Measurements from ENCODE around the gene OR52L1.

The OR52L1 gene

DNA sequence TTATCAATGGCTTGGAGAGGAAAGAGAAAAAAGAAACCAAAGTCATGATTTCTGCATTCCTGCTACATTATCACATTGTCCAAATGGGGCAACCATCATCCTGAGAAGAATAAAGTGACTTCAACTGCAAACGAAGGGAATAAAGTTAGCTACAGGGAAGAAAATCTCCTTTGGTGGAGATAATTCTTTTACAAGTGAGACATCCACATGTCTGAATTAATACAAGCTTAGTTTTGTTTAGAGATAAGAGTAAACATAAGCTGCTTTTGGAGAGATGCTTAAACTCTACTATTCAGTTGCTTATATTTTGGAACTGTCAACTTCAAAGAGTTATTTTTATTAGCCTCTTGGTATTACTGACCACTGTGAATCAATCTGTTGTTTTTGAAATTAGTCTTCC is at the start of gene OR52L1:
OR52L1 (minus strand) TSS at position 101 of the 400 bp plus-strand sequence; CDS start at position 46, 55 bp downstream.
- TF ChIP-seq GATA2 (IDR thresholded peaks at IDR 0.05; ENCODE audit: low read depth, low read length) (no peak), GATA3 (IDR thresholded peaks at IDR 0.05; ENCODE audit: low read depth, low read length) (no peak)

DNA sequence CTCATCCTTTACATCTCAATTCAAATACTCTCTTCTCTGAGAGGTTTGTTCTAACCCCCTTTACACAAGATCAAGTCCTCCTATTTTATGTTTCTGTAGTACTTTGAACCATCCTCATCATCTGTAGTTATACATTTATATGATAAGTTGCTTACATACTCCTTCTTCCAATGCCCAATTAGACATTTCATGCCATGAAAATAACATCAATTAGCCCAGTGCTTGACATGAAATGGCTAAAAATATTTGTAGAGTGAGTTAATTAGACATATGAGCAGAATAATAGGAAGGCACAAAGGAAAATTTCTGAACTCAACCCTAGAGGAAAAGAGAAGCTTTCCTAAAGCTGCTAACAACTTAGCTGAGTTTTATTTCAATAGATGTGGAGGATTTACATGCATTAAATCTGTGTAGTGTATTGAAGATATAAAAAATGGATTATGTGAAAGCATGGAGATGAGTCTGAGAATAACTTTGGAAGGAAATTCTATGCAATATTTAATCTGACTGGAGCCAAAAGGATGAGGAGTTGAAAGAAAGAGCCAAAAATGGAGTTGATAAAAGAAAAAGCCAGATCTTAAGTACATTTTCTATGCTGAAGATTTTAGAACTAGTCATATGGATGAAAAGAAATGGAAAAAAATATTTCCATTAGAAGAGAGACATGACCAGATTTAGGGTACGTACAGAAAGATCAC is 44.1 kb upstream of the OR52L1 start, which contains the start of gene OR56A1:
OR56A1 (minus strand) TSS at position 51 of the 698 bp plus-strand sequence. CDS start 3,066 bp downstream, outside the sequence.
- TF ChIP-seq GATA2 (IDR thresholded peaks at IDR 0.05; ENCODE audit: low read depth, low read length) (no peak), GATA3 (IDR thresholded peaks at IDR 0.05; ENCODE audit: low read depth, low read length) (no peak)

- no peak for TF ChIP-seq GATA3 (IDR thresholded peaks at IDR 0.05; ENCODE audit: low read depth, low read length)
Observed at GRCh38 chr11:6027501-6027900, 40.7 kb upstream of the OR52L1 start.

GRCh38 chr11:6025056-6025455 is 38.3 kb upstream of the OR52L1 start:
- no peak for TF ChIP-seq GATA2 (IDR thresholded peaks at IDR 0.05; ENCODE audit: low read depth, low read length)
- TF ChIP-seq GATA3 (IDR thresholded peaks at IDR 0.05; ENCODE audit: low read depth, low read length): no peak

DNA sequence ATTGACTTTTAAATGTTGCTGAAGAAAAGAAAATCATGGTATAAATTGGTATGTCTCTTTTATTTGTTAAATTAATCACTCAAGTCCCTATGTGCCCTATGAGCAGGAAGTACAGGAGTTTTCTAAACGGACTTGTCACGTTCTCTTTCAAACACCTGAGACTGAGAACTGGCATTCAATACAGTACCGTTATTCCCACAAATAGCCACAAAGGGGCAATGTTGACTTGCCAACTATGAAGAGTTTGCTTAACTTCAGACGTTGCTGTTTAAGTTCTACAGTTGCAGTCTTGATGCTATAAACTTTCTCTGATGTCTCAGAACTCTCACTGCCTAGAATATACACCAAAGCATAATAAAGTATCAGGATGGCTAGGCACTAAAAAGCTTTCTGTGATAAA is 36.2 kb upstream of the OR52L1 start:
- TF ChIP-seq GATA3 (IDR thresholded peaks at IDR 0.05; ENCODE audit: low read depth, low read length) (no peak), GATA2 (IDR thresholded peaks at IDR 0.05; ENCODE audit: low read depth, low read length) (no peak)

DNA sequence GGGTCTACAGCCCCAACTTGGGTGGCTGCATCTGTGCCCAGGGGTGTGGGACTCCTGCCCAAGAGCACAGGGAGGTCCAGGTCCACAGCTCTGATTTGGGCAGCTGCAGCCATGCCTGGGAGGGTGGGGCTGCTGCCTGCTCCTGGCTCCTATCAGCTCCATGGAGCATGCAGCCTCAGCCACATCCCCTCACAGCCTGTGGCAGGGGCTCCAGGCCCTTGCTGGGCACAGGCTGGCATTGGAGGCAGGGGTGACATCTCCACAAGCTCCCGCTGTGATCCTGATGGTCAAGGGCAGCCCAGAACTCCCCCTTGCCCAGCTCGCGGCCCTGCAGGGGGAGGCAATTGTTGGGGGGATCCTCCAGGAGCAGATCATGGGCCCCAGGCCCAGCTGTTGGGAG is 26.3 kb upstream of the OR52L1 start:
- no peak for TF ChIP-seq GATA2 (IDR thresholded peaks at IDR 0.05; ENCODE audit: low read depth, low read length)
- TF ChIP-seq GATA3 (IDR thresholded peaks at IDR 0.05; ENCODE audit: low read depth, low read length): no peak

DNA sequence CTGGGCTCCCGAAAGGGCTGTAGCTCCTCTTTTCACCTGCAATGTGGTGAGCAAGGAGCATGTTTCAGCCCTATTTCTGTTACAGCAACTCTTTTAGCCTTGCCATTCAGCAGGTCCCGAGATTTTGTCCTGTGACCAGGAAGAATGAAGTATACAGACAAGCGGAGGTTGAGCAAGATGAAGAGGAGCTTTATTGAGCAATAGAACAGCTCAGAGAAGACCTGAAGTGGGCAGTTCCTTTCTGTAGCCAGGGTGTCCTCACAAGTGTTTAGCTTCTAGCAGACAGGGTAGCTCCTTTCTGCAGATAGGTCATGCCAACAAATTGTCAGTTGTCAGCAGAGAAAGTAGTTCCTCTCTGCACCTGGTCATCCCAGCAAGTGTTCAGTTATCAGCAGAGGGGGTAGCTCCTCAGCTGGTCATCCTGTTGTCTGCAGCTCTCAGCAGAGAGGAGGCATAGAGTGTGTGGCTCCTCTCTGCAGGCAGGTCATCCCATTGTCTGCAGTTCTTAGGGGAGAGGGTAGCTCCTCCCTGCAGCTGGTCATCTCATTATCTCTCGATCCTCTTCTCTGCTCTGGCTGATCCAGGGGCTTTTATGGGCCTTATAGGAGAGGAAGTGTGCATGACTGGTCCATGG is 25.4 kb upstream of the OR52L1 start:
- TF ChIP-seq GATA2 (IDR thresholded peaks at IDR 0.05; ENCODE audit: low read depth, low read length) (no peak), GATA3 (IDR thresholded peaks at IDR 0.05; ENCODE audit: low read depth, low read length) (no peak)

DNA sequence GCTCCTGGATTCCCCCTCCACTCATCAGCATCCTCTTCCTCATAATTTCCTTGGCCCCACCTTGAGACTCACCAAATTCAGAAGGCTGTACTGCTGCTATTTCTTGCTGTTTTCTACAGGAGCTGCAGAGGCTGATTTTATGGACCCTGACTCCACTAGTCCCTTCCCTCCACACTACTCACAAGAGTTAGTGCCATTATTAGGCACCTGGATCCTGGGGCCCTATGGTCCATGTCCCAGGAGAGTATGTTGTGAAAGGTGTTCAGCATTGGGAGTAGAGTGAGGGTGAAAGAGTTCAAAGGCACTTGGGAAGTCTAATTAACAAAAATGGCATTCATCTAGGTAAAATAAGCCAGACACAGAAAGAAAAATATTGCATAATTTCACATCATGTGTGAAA is 20.1 kb upstream of the OR52L1 start, which contains the start of gene OR56A4:
OR56A4 (minus strand) TSS at position 101 of the 400 bp plus-strand sequence. CDS start 3,954 bp downstream, outside the sequence.
- TF ChIP-seq GATA2 (IDR thresholded peaks at IDR 0.05; ENCODE audit: low read depth, low read length): no peak
- no peak for TF ChIP-seq GATA3 (IDR thresholded peaks at IDR 0.05; ENCODE audit: low read depth, low read length)

DNA sequence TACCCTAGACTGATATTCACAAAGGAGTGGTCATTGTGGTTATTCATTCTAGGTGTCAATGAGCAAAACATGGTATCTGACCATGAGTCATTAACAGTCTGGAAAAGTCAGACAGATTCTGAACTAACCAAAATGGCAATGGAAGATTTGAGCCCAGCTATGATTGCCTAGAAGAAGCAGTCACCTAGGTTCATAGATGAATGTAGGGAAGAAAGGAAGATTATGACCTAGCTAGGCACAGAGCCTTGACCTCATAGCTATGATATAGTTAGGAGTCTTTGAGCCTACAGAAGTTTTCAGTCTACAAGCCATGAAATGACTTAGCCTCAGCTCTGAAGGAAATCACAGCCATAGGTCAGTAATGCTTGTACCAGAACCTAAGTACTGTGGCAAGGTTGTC is 19.6 kb upstream of the OR52L1 start:
- no peak for TF ChIP-seq GATA2 (IDR thresholded peaks at IDR 0.05; ENCODE audit: low read depth, low read length)
- no peak for TF ChIP-seq GATA3 (IDR thresholded peaks at IDR 0.05; ENCODE audit: low read depth, low read length)

DNA sequence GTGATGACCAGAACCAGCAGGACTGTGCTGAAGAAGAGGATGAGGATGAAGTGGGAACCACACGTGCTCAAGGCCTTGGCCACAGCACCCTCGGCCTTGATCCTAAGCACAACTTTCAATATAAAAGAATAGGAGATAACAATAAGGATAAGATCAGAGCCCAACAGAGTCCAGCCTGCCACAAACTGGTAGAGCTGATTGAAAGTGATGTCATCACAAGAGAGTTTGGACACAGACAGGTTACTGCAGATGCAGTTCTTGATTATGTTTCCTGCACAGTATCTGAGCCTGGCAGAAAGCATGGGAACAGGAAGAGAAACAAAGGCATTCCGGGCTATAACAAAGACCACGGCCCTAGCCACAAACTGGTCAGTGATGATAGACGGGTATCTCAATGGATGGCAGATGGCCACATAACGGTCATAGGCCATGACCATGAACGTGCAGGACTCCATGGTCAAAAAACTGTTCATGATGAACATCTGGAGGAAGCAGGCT is 15.5 kb upstream of the OR52L1 start:
- no peak for TF ChIP-seq GATA2 (IDR thresholded peaks at IDR 0.05; ENCODE audit: low read depth, low read length)
- TF ChIP-seq GATA3 (IDR thresholded peaks at IDR 0.05; ENCODE audit: low read depth, low read length): no peak

DNA sequence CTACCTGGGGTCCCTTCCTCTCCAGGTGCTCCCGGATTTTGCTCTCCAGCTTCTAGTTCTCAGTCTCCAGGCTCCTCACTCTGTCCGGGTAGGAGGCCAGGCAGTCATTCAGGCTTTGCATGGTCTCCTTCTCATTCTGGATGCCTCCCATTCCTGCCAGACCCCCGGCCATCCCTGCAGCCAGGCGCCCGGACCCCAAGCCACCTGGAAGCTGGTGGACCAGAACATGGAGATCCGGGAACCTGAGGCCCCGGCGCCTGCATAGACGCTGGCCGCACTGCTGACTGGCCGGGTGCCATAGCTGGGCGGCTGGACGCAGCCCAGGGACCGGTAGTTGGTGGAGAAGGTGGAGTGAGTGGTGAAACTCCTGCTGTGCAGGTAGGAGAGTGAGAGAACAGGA is 8.0 kb upstream of the OR52L1 start:
- TF ChIP-seq GATA3 (IDR thresholded peaks at IDR 0.05; ENCODE audit: low read depth, low read length): no peak
- TF ChIP-seq GATA2 (IDR thresholded peaks at IDR 0.05; ENCODE audit: low read depth, low read length): no peak

GRCh38 chr11:5992604-5993251 is 5.9 kb upstream of the OR52L1 start:
- TF ChIP-seq GATA2 (IDR thresholded peaks at IDR 0.05; ENCODE audit: low read depth, low read length) (no peak), GATA3 (IDR thresholded peaks at IDR 0.05; ENCODE audit: low read depth, low read length) (no peak)

- no peak for TF ChIP-seq GATA2 (IDR thresholded peaks at IDR 0.05; ENCODE audit: low read depth, low read length)
Observed at GRCh38 chr11:5992150-5992549, 5.4 kb upstream of the OR52L1 start.

- no peak for TF ChIP-seq GATA2 (IDR thresholded peaks at IDR 0.05; ENCODE audit: low read depth, low read length)
- no peak for TF ChIP-seq GATA3 (IDR thresholded peaks at IDR 0.05; ENCODE audit: low read depth, low read length)
Observed at GRCh38 chr11:5989203-5989602, 2.4 kb upstream of the OR52L1 start.

All from SH-SY5Y (cell line).